ENCODE measurements around the gene ATE1. TPM values are rescaled to one million over a fixed set of nuclear protein-coding genes. Genes with fewer than 3 reads are reported as not detected.
"Not testable (repeated sequence)": the region's sequence is repeated elsewhere in the genome, so short reads cannot be mapped to it uniquely, and the experiment has no call there.

The ATE1 gene
- total RNA-seq, 3 donors from 2014 or later: 25.0 to 46.8 (median 29.5) TPM

GRCh38 chr10:121833387-121833786, 94.4 kb downstream of the ATE1 start:
- no peaks in the 10 kb centered on the region for H3K9me3 ChIP-seq
- H3K27ac ChIP-seq: no peak overlapping the region
- no peaks in the 10 kb centered on the region for H3K27me3 ChIP-seq
- intact Hi-C loops (cut with DNase I; ENCODE audit: low total_unique reads): loop anchor here (5.0 kb wide), 1 partner anchor 911 kb away; no protein-coding TSS in a partner anchor
- H3K36me3 ChIP-seq: no peaks in the 10 kb centered on the region
- no peaks in the 10 kb centered on the region for H3K4me1 ChIP-seq
- TF ChIP-seq CTCF (IDR thresholded peaks at IDR 0.05): no peak
- TF ChIP-seq POLR2A (IDR thresholded peaks at IDR 0.05): no peak
- TF ChIP-seq POLR2AphosphoS5 (IDR thresholded peaks at IDR 0.05): no peak
- H3K4me3 ChIP-seq: no peak overlapping the region
- DNase-seq (ENCODE audit: low spot score in 2 of 2): no peak

GRCh38 chr10:121832647-121833046, 95.2 kb downstream of the ATE1 start:
- Histone ChIP-seq H3K4me1 (no peaks in the 10 kb centered on the region), H3K4me3 (no peak overlapping the region), H3K27ac (no peak overlapping the region), H3K9me3 (no peaks in the 10 kb centered on the region), H3K27me3 (no peaks in the 10 kb centered on the region), H3K36me3 (no peaks in the 10 kb centered on the region)
- intact Hi-C loops (cut with DNase I; ENCODE audit: low total_unique reads): loop anchor here (5.0 kb wide), 1 partner anchor 910 kb away; no protein-coding TSS in a partner anchor
- DNase-seq (ENCODE audit: low spot score in 2 of 2): no peak
- TF ChIP-seq POLR2A (IDR thresholded peaks at IDR 0.05) (no peak), POLR2AphosphoS5 (IDR thresholded peaks at IDR 0.05) (no peak), CTCF (IDR thresholded peaks at IDR 0.05) (no peak)

DNA sequence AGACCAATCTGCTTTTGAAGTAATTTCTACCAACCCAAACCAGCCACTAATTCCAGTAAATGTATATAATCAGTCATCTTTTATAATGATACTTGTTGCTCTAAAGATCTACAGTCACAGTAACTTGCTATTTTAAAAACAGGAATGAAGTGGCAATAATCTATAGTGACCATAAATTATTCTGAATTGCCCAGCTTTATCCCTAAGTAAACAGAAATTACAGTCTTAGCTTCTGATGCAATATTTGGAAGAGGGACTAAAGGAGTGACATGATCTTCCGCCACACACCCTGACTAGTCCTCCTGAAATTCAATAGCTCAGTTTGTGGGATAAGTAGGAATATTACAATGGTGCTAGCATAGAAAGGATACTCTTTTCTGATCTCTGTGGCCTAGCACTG, 96.1 kb downstream of the ATE1 start:
- intact Hi-C loops (cut with DNase I; ENCODE audit: low total_unique reads): loop anchor here (5.0 kb wide), 1 partner anchor 909 kb away; no protein-coding TSS in a partner anchor
- no peaks in the 10 kb centered on the region for H3K4me1 ChIP-seq
- TF ChIP-seq POLR2A (IDR thresholded peaks at IDR 0.05) (no peak), CTCF (IDR thresholded peaks at IDR 0.05) (no peak), POLR2AphosphoS5 (IDR thresholded peaks at IDR 0.05) (no peak)

DNA sequence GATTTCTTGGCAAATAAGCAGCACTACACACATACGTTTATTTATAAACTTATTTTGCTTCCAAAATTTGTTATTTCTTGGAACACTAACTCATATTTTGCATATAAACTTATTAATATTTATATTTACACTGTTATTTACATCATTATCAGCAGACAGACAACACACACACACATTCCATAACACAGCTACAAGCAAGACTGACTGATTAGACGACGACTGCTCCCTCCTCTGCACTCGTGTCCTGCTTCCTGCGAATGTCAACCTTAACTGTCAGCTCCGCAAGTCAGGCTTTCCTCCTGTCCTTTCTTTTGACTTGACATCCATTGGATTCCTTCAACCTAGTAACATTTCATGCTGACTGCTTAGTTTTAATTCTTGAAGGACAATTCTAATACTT, 96.6 kb downstream of the ATE1 start:
- intact Hi-C loops (cut with DNase I; ENCODE audit: low total_unique reads): loop anchor here (5.0 kb wide), 1 partner anchor 909 kb away; no protein-coding TSS in a partner anchor
- Histone ChIP-seq H3K4me1 (no peaks in the 10 kb centered on the region), H3K4me3 (no peak overlapping the region), H3K9me3 (no peaks in the 10 kb centered on the region), H3K36me3 (no peaks in the 10 kb centered on the region), H3K27ac (no peak overlapping the region), H3K27me3 (no peaks in the 10 kb centered on the region)
- no peak for TF ChIP-seq POLR2AphosphoS5 (IDR thresholded peaks at IDR 0.05)
- no peak for TF ChIP-seq CTCF (IDR thresholded peaks at IDR 0.05)
- TF ChIP-seq POLR2A (IDR thresholded peaks at IDR 0.05): no peak
- DNase-seq (ENCODE audit: low spot score in 2 of 2): no peak

More for the DNA sequence above, 96.1 kb downstream of the ATE1 start:
- DNase-seq (ENCODE audit: low spot score in 2 of 2): no peak
- no peaks in the 10 kb centered on the region for H3K9me3 ChIP-seq
- H3K27ac ChIP-seq: no peak overlapping the region
- H3K4me3 ChIP-seq: no peak overlapping the region
- no peaks in the 10 kb centered on the region for H3K27me3 ChIP-seq
- H3K36me3 ChIP-seq: no peaks in the 10 kb centered on the region

DNA sequence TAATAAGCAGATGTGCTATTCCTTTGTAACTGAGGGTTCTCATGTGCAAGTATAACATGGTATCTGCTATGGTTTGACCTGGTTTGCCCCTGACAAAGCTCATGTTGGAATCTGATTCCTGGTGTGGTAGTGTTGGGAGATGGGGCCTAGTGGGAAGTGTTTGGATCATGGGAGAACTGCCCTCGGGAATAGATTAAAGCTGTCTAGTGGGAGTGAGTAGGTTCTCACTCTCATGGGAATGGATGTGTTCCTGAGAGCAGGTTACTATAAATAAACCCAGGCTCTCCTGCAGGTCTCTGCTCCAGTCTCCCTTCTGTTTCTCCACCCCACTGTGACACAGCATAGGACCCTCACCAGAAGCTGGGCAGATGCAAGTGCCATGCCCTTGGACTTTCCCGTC, 97.7 kb downstream of the ATE1 start:
- Histone ChIP-seq H3K36me3 (no peaks in the 10 kb centered on the region), H3K9me3 (no peaks in the 10 kb centered on the region), H3K27me3 (no peaks in the 10 kb centered on the region), H3K4me3 (no peak overlapping the region), H3K27ac (no peak overlapping the region), H3K4me1 (no peaks in the 10 kb centered on the region)
- DNase-seq (ENCODE audit: low spot score in 2 of 2): no peak
- TF ChIP-seq POLR2AphosphoS5 (IDR thresholded peaks at IDR 0.05): no peak
- intact Hi-C loops (cut with DNase I; ENCODE audit: low total_unique reads): loop anchor here (5.0 kb wide), 1 partner anchor 908 kb away; no protein-coding TSS in a partner anchor

GRCh38 chr10:121828045-121828444, 99.8 kb downstream of the ATE1 start:
- intact Hi-C loops (cut with DNase I; ENCODE audit: low total_unique reads): no loop called here
- Histone ChIP-seq H3K27ac (no peak overlapping the region), H3K9me3 (no peaks in the 10 kb centered on the region), H3K36me3 (no peaks in the 10 kb centered on the region), H3K4me1 (no peaks in the 10 kb centered on the region), H3K27me3 (no peaks in the 10 kb centered on the region), H3K4me3 (no peak overlapping the region)
- TF ChIP-seq POLR2AphosphoS5 (IDR thresholded peaks at IDR 0.05) (no peak), CTCF (IDR thresholded peaks at IDR 0.05) (no peak), POLR2A (IDR thresholded peaks at IDR 0.05) (no peak)
- no peak for DNase-seq (ENCODE audit: low spot score in 2 of 2)

GRCh38 chr10:121826773-121827172, 101.1 kb downstream of the ATE1 start:
- H3K36me3 ChIP-seq; H3K4me3 ChIP-seq; H3K4me1 ChIP-seq; H3K27ac ChIP-seq; intact Hi-C loops (cut with DNase I; ENCODE audit: low total_unique reads); H3K9me3 ChIP-seq; DNase-seq (ENCODE audit: low spot score in 2 of 2); H3K27me3 ChIP-seq: not testable (repeated sequence)

All from breast epithelium (tissue), 4 donors.